Motor neuron (in vitro differentiated cells): ENCODE data around the gene LRP1-AS. TPM values are rescaled to one million over a fixed set of nuclear protein-coding genes. Genes with fewer than 3 reads are reported as not detected.
A peak's percentile ranks its signal among the peaks of the same experiment; 100 is the strongest.

Experiments
- ATAC-seq, 8 experiments: fragments of 200-7000 bp; cut with Tn5 transposase; replicated peaks in 6 of 8; 2 replicates each; pipeline ENCODE4 v1.8.0; 2021; ENCODE audit warnings: mild to moderate bottlenecking in 8 of 8, moderate library complexity in 8 of 8
- H3K27ac ChIP-seq, 2 donors: fragments of 250-450 bp; sonication (Bioruptor Pico); 2 replicates each; pipeline ENCODE4 v1.9.0; 2021; ENCODE audit warnings: antibody characterized with exemption in 2 of 2, mild to moderate bottlenecking in 2 of 2, moderate library complexity in 1 of 2
- H3K4me1 ChIP-seq, 2 donors: fragments of 250-450 bp; sonication (Bioruptor Pico); replicated peaks in 1 of 2; 2 replicates each; pipeline ENCODE4 v1.6.1; 2021; ENCODE audit warnings: antibody characterized with exemption in 2 of 2, mild to moderate bottlenecking in 2 of 2, moderate library complexity in 1 of 2
- H3K4me3 ChIP-seq, 5 donors: fragments of 250-450 bp; sonication (Bioruptor Pico); 2 replicates each; pipeline ENCODE4 v1.9.0; 2021; ENCODE audit warnings: antibody characterized with exemption in 5 of 5, mild to moderate bottlenecking in 5 of 5, moderate library complexity in 4 of 5
- WGBS, 10 experiments: fragments of 450-650 bp; shearing (Covaris generic); methylation state at CpG; one replicate each; pipeline ENCODE4 v1.0.0; 2022; 5-methylcytosine and 5-hydroxymethylcytosine counted together
- in situ Hi-C, 9 experiments: fragments of 400-800 bp; cut with MboI; loops; one replicate each; pipeline ENCODE4 v1.15.0; 2021; ENCODE audit warnings: low sequenced_read_pairs in 9 of 9, low pct_unique_long_range_greater_than_20kb in 2 of 9; ENCODE audit not compliant: unreplicated experiment in 9 of 9
- total RNA-seq, 8 experiments: library from RNA; unstranded; fragments of 300-600 nt; gene quantifications; 2 replicates each; pipeline versions ENCODE4 v1.2.3 to v1.2.4, GENCODE V29; 2022

Gene LRP1-AS
- total RNA-seq, 8 experiments from 2014 or later: 0.57 to 0.81 (median 0.71) TPM; not detected in 3

DNA sequence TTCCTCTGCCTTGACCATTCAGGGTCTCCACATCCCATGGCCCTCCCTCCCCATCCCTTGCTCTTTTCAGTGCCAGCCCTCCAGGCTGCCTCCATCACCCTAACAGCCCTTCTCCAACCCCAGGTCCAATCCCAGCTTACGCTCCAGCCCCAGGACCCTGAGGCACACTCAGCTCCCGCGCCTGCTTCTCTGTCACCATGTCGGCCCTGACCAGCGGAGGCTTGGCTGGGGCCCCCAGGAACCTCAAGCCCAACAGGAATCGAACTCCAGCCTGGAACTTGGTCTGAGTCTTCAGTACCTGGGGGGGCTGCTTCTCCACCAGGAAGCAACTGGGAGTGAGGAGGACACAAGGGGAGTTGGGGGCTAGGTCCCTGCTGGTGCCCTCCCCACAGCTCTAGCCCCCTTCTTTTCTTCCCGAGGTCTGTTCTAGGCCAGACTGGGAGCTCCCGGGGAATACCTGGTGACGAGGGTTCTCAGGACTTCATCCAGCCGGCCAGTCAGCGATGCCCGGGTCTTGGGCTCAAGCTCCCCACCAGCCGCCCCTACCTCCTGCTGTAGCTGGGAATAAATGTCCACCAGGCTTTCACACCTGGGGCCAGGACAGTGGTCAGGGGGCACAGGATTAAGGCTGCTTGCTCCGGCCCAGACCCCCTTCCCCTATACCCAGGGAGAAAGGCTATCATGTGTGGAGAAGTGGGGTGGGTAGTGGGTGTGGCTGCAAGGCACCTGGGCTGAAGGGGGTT lies 42.2 kb downstream of the LRP1-AS start:
- H3K27ac ChIP-seq: no peak overlapping the region
- in situ Hi-C loops: no loop called here
- peaks cover 4 to 13% of the 10 kb centered on the region in 2 donors for H3K4me1 ChIP-seq
- WGBS, 10 experiments: 100% methylated on average over 1 of the region's 14 CpGs; no CpG with 5 or more reads in 8 of the 10 experiments
- ATAC-seq: no peak
- no peak overlapping the region for H3K4me3 ChIP-seq

DNA sequence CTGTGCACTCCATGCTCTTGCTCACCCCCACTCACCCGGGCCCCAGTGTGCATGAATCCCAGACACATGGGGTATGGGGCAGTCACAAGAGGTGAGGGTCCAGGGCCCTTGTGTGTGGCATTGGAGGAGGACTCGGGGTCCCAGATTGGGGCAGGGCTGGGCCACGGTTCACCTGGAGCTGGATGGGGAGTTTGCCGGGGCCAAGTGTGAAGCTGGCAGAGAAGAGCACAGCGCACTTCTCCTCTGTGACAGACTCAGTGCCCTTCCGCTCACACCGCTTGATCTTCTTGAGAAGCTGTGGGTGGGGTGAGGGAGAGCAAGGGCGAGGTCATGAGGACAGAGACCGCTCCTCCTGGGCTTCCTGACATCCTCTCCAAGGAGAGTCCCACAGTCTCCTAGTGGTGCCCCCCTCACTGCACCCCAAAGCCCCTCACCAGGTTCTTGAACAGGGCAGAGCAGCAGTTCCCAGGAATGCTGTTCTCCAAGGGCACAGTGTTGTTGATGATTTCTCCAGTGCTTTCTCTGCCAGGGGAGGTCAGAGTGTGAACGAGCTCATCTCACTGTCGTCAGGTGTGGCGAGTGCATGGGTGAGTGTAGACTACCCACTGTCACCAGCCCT lies 43.0 kb downstream of the LRP1-AS start:
- 83 to 91% methylated on average over 2 to 4 of the region's 12 CpGs; no CpG with 5 or more reads in 8 of the 10 experiments for WGBS, 10 experiments
- in situ Hi-C loops: no loop called here
- Histone ChIP-seq H3K27ac (no peak overlapping the region), H3K4me1 (peaks cover 0 to 7% of the 10 kb centered on the region in 2 donors), H3K4me3 (no peak overlapping the region)
- no peak for ATAC-seq

DNA sequence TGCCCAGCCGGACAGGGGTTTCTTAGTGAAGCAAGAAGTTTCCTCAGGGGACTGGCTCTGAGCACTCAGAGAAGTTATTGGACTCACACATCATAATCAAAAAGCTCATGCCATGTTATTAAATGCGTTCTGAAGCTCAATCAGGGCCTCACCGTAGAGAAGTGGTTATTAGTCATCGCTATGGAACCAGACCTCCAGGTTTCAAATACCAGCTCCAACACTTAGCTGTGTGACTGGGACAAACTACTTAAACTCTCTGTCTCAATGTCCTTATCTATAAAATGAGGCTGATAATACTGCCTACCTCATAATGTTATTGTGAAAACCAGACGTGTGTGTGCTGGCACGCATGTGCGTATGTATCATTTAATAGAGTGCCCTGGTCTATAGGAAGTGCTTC lies 43.6 kb downstream of the LRP1-AS start:
- in situ Hi-C loops: no loop called here
- Histone ChIP-seq H3K4me3 (no peak overlapping the region), H3K4me1 (peaks cover 0 to 7% of the 10 kb centered on the region in 2 donors), H3K27ac (no peak overlapping the region)
- ATAC-seq: no peak
- WGBS, 10 experiments: 90 to 100% (median 92%) methylated on average over 2 to 5 of the region's 7 CpGs; no CpG with 5 or more reads in 5 of the 10 experiments

DNA sequence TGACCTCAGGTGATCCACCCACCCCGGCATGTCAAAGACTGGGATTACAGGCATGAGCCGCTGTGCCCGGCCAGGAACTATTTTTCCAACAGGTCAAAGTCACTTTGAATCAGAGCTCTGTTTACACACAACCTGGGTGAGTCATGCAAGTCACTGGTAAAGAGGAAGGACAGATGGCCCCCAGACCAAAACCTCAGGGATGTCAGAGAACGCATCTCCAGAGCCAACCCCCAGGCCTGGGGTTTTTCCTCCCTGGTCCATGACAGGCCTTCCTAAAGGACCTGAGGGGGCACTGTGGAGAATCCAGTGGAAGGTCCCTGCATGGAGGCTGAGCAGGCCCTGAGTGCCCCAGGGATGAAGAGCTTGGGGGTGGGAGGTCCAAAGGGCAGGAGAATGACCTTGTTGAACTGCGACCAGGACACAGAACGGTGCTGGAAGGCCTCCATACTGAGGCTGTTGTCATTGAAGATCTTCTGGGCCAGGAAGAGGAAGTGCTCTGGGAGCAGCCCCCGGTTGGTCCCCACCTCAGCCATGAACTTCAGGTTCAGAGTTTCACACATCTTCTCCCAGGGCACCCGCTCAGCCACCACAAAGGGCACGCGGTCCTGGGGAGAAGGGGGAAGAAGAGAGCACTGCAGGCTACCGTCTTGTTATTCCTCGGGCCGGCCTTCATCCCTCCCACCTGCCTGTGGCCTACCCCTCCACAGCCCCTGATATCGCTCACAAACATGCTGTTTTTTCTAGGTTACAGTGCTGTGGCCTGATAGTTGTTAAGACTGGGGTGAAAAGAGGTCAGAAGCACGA lies 45.3 kb downstream of the LRP1-AS start:
- Histone ChIP-seq H3K4me3 (no peak overlapping the region), H3K4me1 (peaks cover 0 to 7% of the 10 kb centered on the region in 2 donors), H3K27ac (no peak overlapping the region)
- no peak for ATAC-seq
- in situ Hi-C loops: no loop called here
- WGBS, 10 experiments: 69 to 100% (median 88%) methylated on average over 1 to 11 of the region's 15 CpGs; no CpG with 5 or more reads in 3 of the 10 experiments

DNA sequence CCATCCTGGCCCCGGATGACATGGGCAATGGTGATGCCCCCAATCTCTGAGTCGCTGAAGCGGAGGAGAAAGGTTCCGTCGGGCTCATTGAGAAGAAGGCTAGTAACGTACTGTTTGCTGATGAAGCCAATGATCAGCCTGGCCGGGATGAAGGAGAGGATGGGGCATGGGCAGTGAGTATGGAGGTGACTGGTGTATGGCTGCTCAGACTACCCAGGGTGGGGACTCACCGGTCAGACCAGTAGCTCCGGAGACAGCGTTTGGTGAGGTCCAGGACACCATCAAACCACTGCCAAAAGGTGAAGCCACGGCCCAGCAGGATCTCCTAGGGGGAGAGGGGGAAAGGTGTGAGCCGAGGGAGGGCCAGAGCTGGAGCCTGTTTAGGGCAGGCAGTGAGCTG lies 47.7 kb downstream of the LRP1-AS start:
- 85 to 100% (median 95%) methylated on average over 1 to 6 of the region's 12 CpGs; no CpG with 5 or more reads in 6 of the 10 experiments for WGBS, 10 experiments
- in situ Hi-C loops: no loop called here
- Histone ChIP-seq H3K27ac (no peak overlapping the region), H3K4me1 (peaks cover 0 to 7% of the 10 kb centered on the region in 2 donors), H3K4me3 (no peak overlapping the region)
- ATAC-seq: no peak

DNA sequence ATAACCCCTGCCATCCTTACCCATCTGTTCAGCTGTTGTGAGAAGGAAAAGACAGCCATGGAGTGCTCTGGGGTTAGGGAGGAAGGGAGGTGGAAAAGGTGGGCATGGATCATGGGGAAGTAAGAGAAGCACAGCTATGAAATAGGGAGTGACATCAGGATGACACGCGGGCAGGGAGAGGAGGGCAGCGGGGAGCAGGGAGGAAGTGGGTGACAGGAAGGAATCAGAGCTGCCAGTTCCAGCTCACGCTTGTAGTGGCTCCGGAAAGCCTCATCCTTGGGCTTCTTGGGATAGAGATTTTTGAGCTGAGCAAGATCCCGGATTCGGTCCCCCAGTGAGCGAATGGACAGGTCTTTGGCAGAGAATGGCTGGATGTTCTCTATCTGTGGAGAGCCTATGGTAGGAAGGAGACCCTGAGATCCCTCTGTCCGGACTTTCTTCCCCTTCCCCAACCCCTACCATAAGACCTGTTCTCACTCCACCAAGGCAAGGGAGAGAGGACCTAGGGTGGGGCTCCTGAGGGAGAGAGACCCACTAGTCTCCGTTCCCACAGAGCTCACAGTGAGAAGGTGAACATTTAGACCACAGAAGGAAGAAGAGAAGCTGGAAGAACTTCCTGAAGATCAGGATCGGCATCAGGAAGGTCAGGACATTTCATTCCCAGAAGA lies 48.2 kb downstream of the LRP1-AS start:
- 40 to 100% (median 80%) methylated on average over 1 to 7 of the region's 11 CpGs; no CpG with 5 or more reads in 2 of the 10 experiments for WGBS, 10 experiments
- peaks cover 3 to 13% of the 10 kb centered on the region in 2 donors for H3K4me1 ChIP-seq
- H3K4me3 ChIP-seq: no peak overlapping the region
- no peak for ATAC-seq
- no peak overlapping the region for H3K27ac ChIP-seq
- in situ Hi-C loops: no loop called here

DNA sequence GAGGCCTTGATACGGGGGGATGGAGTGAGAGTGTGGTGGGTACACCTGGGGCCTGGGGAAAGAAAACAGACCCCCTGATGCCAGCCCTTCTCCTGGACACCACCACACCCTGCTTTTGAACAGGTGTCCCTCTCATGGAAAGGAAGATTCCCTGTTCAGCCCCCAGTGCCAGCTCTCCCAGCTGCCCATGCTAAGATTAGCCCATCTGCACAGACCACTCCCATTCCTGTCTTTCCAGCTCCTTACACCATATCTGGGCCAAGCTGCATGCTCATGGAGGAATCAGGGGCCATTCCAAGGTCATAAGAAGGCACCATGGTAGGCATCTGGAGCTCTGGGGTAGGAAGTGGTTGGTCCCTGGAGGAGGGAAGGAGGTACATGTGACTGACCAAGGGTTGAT lies 48.9 kb downstream of the LRP1-AS start:
- 100% methylated on average over 1 of the region's 1 CpG; no CpG with 5 or more reads in 9 of the 10 experiments for WGBS, 10 experiments
- no peak overlapping the region for H3K4me3 ChIP-seq
- in situ Hi-C loops: no loop called here
- H3K27ac ChIP-seq: no peak overlapping the region
- ATAC-seq: no peak
- peaks cover 10 to 20% of the 10 kb centered on the region in 2 donors for H3K4me1 ChIP-seq

DNA sequence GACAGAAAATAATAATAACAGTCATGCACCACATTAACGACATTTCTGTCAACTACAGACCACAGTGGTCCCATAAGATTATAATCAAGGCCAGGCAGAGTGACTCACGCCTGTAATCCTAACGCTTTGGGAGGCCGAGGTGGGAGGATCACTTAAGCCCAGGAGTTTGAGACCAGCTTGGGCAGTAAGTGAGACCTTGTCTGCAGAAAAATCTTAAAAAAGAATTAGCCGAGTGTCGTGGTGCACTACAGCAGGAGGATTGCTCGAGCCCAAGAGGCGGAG lies 49.9 kb downstream of the LRP1-AS start:
- 20 to 100% (median 91%) methylated on average over 1 to 8 of the region's 8 CpGs; no CpG with 5 or more reads in 3 of the 10 experiments for WGBS, 10 experiments
- in situ Hi-C loops: no loop called here
- Histone ChIP-seq H3K4me1 (peaks cover 12 to 25% of the 10 kb centered on the region in 2 donors), H3K4me3 (no peak overlapping the region), H3K27ac (no peak overlapping the region)
- no peak for ATAC-seq

DNA sequence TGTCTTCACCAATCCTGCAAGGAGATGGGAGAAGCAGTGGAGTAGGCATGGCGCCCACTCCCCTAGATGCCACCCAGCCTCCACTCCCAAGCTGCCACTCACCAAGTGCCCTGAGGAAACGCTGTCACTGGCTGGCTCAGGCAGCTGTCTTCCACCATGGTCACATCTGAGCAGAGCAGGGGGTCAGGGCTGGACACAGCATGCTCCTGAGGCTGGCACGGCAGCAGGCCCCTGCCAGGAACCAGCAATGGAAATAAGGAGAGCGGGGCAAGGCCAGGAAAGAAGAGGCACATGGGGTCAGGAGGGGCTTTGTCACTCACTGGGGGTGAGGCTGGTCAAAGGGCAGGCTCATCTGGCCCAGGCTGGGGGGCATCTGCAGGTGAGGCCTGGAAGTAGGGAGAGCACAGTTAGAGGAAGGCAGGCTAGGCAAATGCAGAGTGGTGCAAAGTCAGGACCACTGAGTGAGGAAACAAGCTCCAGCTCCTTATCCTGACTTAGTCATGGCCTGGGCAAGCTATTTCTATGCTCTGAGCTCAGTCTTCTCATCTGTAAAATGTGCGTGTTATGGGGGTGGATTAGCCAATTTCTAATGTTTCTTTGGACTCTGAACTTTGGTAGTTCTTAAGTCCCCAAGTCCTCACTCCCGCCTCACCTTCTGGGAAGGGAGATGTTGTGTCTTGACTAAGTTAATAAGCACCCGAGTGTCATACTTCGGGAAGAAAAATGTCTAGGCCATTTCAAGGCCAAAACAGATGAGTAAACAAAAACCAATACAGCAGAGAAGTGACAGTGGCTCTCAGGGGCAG lies 50.5 kb downstream of the LRP1-AS start:
- Histone ChIP-seq H3K27ac (no peak overlapping the region), H3K4me3 (no peak overlapping the region), H3K4me1 (peaks cover 12 to 20% of the 10 kb centered on the region in 2 donors)
- in situ Hi-C loops: no loop called here
- 59 to 100% (median 100%) methylated on average over 1 to 5 of the region's 8 CpGs; no CpG with 5 or more reads in 5 of the 10 experiments for WGBS, 10 experiments
- no peak for ATAC-seq

DNA sequence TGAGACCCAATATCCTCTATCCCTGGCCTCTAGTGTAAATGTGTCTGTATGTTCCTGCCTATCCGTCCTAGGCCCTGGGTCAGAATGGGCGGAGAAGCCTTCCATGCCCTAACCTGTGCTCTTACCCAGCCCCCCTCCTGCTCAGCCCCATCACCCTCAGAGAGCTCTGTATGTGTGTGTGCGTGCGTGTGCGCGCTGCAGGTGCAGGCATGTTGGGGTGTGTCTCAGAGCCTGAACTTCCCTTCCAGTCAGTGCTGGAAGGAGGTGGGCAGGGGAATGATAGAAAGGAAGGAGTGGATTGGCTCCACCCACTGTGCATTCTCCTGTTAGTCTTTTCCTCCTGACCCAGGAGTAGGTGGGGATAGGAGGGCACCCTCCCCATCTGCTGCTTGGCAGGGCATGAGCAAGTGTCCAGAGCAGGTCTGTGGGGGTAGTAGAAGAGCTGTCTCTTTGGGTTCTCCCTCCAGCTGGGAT lies 51.3 kb downstream of the LRP1-AS start:
- 69 to 88% (median 81%) methylated on average over 2 to 5 of the region's 6 CpGs; no CpG with 5 or more reads in 6 of the 10 experiments for WGBS, 10 experiments
- Histone ChIP-seq H3K4me3 (no peak overlapping the region), H3K4me1 (peaks cover 12 to 20% of the 10 kb centered on the region in 2 donors), H3K27ac (no peak overlapping the region)
- in situ Hi-C loops: no loop called here
- peak in 4 of 8 experiments; percentile 7 to 37 (median 10) for ATAC-seq

DNA sequence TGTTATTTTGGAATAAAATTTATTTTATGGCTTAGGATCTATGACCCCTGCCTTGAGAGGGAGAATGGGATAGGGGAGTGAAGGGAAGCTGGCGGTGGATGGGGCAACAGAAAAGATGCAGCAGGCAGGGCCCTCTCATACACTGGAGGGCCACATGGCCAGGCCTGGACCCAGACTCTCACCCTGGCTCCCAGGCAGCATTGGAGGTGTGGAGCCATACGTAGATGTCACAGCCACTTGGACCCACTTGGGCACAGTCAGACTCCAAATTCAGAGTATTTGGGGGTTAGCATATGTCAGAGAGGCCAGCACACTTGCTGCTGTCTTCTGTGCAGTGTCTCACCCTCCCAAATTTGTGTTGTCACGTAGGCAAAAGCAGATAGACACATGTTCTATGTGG lies 52.0 kb downstream of the LRP1-AS start:
- in situ Hi-C loops: no loop called here
- H3K4me1 ChIP-seq: peaks cover 18 to 27% of the 10 kb centered on the region in 2 donors
- H3K27ac ChIP-seq: no peak overlapping the region
- 83 to 100% (median 100%) methylated on average over 1 to 2 of the region's 3 CpGs; no CpG with 5 or more reads in 2 of the 10 experiments for whole genome bisulfite sequencing, 10 experiments
- no peak overlapping the region for H3K4me3 ChIP-seq
- ATAC-seq: no peak
